Glomerular visceral epithelial cell (primary cell): ENCODE data around the gene C5orf22.

Source experiments
- DNase-seq: peaks from one replicate; pipeline ENCODE4 v3.0.0-alpha.2; 2016; ENCODE audit errors: extremely low spot score

Gene C5orf22

GRCh38 chr5:31604240-31604639 lies 72.1 kb downstream of the C5orf22 start:
- DNase-seq, result no peak

GRCh38 chr5:31604644-31605043 lies 72.5 kb downstream of the C5orf22 start:
- no peak for DNase-seq
